ENCODE measurements around the gene RASA3. TPM values are rescaled to one million over a fixed set of nuclear protein-coding genes. Genes with fewer than 3 reads are reported as not detected.

RASA3 gene
- total RNA-seq, 3 donors from 2014 or later (not counting 1 experiment from before 2014, with no cell fraction given) = 252 to 277 (median 274) TPM

GRCh38 chr13:114000151-114001040 lies 132.0 kb downstream of the RASA3 start:
- no peaks in the 10 kb centered on the region for H3K9me3 Mint-ChIP-seq
- no peak overlapping the region for H3K4me3 ChIP-seq (ENCODE audit: low read length)
- H3K36me3 ChIP-seq (ENCODE audit: control insufficient read depth, insufficient read depth, low read length) = peaks cover 77% of the 10 kb centered on the region
- peaks cover 6 to 20% of the 10 kb centered on the region in 2 donors for H3K4me1 Mint-ChIP-seq
- DNase-seq (no peak), ATAC-seq (no peak)
- H3K27ac Mint-ChIP-seq = peak overlapping the region in 1 of 2 donors; percentile 18
- H3K27me3 Mint-ChIP-seq (ENCODE audit: low read depth in 2 of 2) = no peaks in the 10 kb centered on the region
- H3K4me1 ChIP-seq (ENCODE audit: control insufficient read depth, insufficient read depth, low read length) = no peaks in the 10 kb centered on the region
- WGBS (ENCODE audit: insufficient coverage) = 95% methylated on average over 25 of the region's 26 CpGs
- H3K27ac ChIP-seq (ENCODE audit: low read length) = no peak overlapping the region
- TF ChIP-seq CTCF (IDR thresholded peaks at IDR 0.05) = no peak
- no peaks in the 10 kb centered on the region for H3K9me3 ChIP-seq (ENCODE audit: control insufficient read depth, insufficient read depth, low read length)
- no peaks in the 10 kb centered on the region for H3K27me3 ChIP-seq (ENCODE audit: control insufficient read depth, insufficient read depth, low read length)
- intact Hi-C loops (cut with micrococcal nuclease) = no loop called here
- H3K4me3 Mint-ChIP-seq = no peak overlapping the region
- H3K36me3 Mint-ChIP-seq = no peaks in the 10 kb centered on the region

- 100% methylated on average over 2 of the region's 10 CpGs for WGBS (ENCODE audit: insufficient coverage)
- no peaks in the 10 kb centered on the region for H3K36me3 Mint-ChIP-seq
- intact Hi-C loops (cut with micrococcal nuclease) = no loop called here
These were observed 132.9 kb downstream of the RASA3 start for GRCh38 chr13:113999618-113999910.

GRCh38 chr13:113998781-113999617 lies 133.4 kb downstream of the RASA3 start:
- no peak for ATAC-seq
- H3K36me3 Mint-ChIP-seq = no peaks in the 10 kb centered on the region
- no peaks in the 10 kb centered on the region for H3K9me3 ChIP-seq (ENCODE audit: control insufficient read depth, insufficient read depth, low read length)
- H3K27me3 ChIP-seq (ENCODE audit: control insufficient read depth, insufficient read depth, low read length) = no peaks in the 10 kb centered on the region
- peak overlapping the region; percentile 77 for H3K27ac Mint-ChIP-seq
- H3K36me3 ChIP-seq (ENCODE audit: control insufficient read depth, insufficient read depth, low read length) = peaks cover 83% of the 10 kb centered on the region
- H3K4me1 ChIP-seq (ENCODE audit: control insufficient read depth, insufficient read depth, low read length) = no peaks in the 10 kb centered on the region
- peaks cover 6 to 12% of the 10 kb centered on the region in 2 donors for H3K4me1 Mint-ChIP-seq
- intact Hi-C loops (cut with micrococcal nuclease) = no loop called here
- H3K9me3 Mint-ChIP-seq = no peaks in the 10 kb centered on the region
- H3K27ac ChIP-seq (ENCODE audit: low read length) = no peak overlapping the region
- no peak for TF ChIP-seq CTCF (IDR thresholded peaks at IDR 0.05)
- no peak overlapping the region for H3K4me3 Mint-ChIP-seq
- DNase-seq = no peak
- H3K4me3 ChIP-seq (ENCODE audit: low read length) = no peak overlapping the region
- no peaks in the 10 kb centered on the region for H3K27me3 Mint-ChIP-seq (ENCODE audit: low read depth in 2 of 2)
- WGBS (ENCODE audit: insufficient coverage) = 92% methylated on average over 36 of the region's 42 CpGs

More at GRCh38 chr13:113999618-113999910, 132.9 kb downstream of the RASA3 start:
- Mint-ChIP-seq H3K27ac (no peak overlapping the region), H3K4me3 (no peak overlapping the region), H3K9me3 (no peaks in the 10 kb centered on the region), H3K27me3 (ENCODE audit: low read depth in 2 of 2) (no peaks in the 10 kb centered on the region), H3K4me1 (peaks cover 6 to 15% of the 10 kb centered on the region in 2 donors)
- DNase-seq (no peak), ATAC-seq (no peak)
- peaks cover 77% of the 10 kb centered on the region for H3K36me3 ChIP-seq (ENCODE audit: control insufficient read depth, insufficient read depth, low read length)
- H3K4me3 ChIP-seq (ENCODE audit: low read length) = no peak overlapping the region
- H3K9me3 ChIP-seq (ENCODE audit: control insufficient read depth, insufficient read depth, low read length) = no peaks in the 10 kb centered on the region
- no peak overlapping the region for H3K27ac ChIP-seq (ENCODE audit: low read length)
- no peak for TF ChIP-seq CTCF (IDR thresholded peaks at IDR 0.05)
- no peaks in the 10 kb centered on the region for H3K27me3 ChIP-seq (ENCODE audit: control insufficient read depth, insufficient read depth, low read length)
- no peaks in the 10 kb centered on the region for H3K4me1 ChIP-seq (ENCODE audit: control insufficient read depth, insufficient read depth, low read length)

Measured in natural killer cell (primary cell).